Femur (tissue), 1 donor: ENCODE results near the gene ZDHHC8.
"Not testable (repeated sequence)": the region's sequence is repeated elsewhere in the genome, so short reads cannot be mapped to it uniquely, and the experiment has no call there.

Experiments used
- DNase-seq: peaks from one replicate; pipeline ENCODE4 v3.0.0-alpha.2; 2017

The ZDHHC8 gene

GRCh38 chr22:20145206-20145831, 13.7 kb downstream of the ZDHHC8 start:
- no peak for DNase-seq

GRCh38 chr22:20145832-20146223, 14.2 kb downstream of the ZDHHC8 start:
- no peak for DNase-seq

GRCh38 chr22:20146777-20147176, 15.2 kb downstream of the ZDHHC8 start:
- DNase-seq: no peak

- no peak for DNase-seq
These were observed 15.8 kb downstream of the ZDHHC8 start for GRCh38 chr22:20147237-20147988.

GRCh38 chr22:20148414-20148813, 16.8 kb downstream of the ZDHHC8 start:
- no peak for DNase-seq

- no peak for DNase-seq
These were observed 17.9 kb downstream of the ZDHHC8 start for GRCh38 chr22:20149257-20150250.

- no peak for DNase-seq
These were observed 19.0 kb downstream of the ZDHHC8 start, which contains the start of gene CCDC188 for GRCh38 chr22:20150381-20151275. Gene CCDC188 (minus strand): TSS chr22:20151055. CDS start chr22:20150986, 69 bp downstream.

GRCh38 chr22:20151276-20151588, 19.6 kb downstream of the ZDHHC8 start:
- DNase-seq: no peak

- DNase-seq: no peak
These were observed 20.9 kb downstream of the ZDHHC8 start for GRCh38 chr22:20152464-20152890.

GRCh38 chr22:20153945-20154344, 22.3 kb downstream of the ZDHHC8 start:
- DNase-seq: no peak

GRCh38 chr22:20154602-20155187, 23.1 kb downstream of the ZDHHC8 start:
- DNase-seq: no peak

- DNase-seq: peak; percentile 68
These were observed 23.9 kb downstream of the ZDHHC8 start for GRCh38 chr22:20155330-20156041.

GRCh38 chr22:20156042-20156389, 24.4 kb downstream of the ZDHHC8 start:
- no peak for DNase-seq

GRCh38 chr22:20156611-20157429, 25.2 kb downstream of the ZDHHC8 start:
- peak; percentile 91 for DNase-seq

GRCh38 chr22:20157430-20158183, 26.0 kb downstream of the ZDHHC8 start:
- DNase-seq: no peak

- no peak for DNase-seq
These were observed 26.9 kb downstream of the ZDHHC8 start for GRCh38 chr22:20158391-20159036.

- DNase-seq: no peak
These were observed 27.5 kb downstream of the ZDHHC8 start for GRCh38 chr22:20159076-20159475.

- not testable (repeated sequence) for DNase-seq
These were observed 27.9 kb downstream of the ZDHHC8 start for GRCh38 chr22:20159531-20159930.

GRCh38 chr22:20160041-20160440, 28.4 kb downstream of the ZDHHC8 start:
- no peak for DNase-seq
